ENCODE data around the gene A2M.

DNA sequence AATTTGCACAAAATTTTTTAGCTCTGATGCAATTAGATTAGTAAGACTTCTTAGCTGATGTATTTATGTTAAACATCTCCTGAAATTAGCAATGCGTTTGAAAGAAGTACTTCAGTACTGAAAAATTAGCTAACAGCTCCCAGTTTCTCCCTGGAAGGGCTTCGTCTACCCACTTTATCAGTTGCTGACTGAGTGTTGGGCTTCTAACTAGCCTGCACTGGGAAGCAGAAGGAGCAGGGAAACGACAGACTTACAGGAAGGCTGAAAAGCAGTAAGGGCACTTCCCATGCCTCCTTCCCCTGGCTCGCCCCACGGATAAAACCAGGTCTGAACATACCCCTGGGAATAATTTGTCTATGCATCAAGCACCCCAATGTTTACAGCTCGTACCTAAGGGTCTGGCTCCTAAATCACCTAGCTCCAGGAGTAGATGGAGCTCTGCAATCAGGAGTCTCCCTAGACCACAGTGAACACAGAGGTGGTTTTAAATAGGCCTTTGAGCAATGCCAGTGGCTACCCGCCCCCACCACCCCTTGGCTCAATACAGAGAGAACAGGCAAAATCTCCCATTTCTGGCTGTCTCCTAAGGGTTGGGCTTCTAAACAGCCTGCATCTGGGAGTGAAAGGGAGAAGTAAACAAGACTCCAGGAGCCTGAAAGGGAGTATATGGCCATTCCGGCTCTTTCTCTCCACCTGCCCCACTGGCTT lies 23.7 kb downstream of the A2M start:
- TF ChIP-seq TP53 (CRISPR knock-in tag; IDR thresholded peaks at IDR 0.05), result no peak
- TF ChIP-seq, protein P1, sequence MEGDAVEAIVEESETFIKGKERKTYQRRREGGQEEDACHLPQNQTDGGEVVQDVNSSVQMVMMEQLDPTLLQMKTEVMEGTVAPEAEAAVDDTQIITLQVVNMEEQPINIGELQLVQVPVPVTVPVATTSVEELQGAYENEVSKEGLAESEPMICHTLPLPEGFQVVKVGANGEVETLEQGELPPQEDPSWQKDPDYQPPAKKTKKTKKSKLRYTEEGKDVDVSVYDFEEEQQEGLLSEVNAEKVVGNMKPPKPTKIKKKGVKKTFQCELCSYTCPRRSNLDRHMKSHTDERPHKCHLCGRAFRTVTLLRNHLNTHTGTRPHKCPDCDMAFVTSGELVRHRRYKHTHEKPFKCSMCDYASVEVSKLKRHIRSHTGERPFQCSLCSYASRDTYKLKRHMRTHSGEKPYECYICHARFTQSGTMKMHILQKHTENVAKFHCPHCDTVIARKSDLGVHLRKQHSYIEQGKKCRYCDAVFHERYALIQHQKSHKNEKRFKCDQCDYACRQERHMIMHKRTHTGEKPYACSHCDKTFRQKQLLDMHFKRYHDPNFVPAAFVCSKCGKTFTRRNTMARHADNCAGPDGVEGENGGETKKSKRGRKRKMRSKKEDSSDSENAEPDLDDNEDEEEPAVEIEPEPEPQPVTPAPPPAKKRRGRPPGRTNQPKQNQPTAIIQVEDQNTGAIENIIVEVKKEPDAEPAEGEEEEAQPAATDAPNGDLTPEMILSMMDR (IDR thresholded peaks at IDR 0.05), result no peak
